Testis (tissue), 2 donors: ENCODE results near the gene WDR88.

Source experiments
- CTCF ChIP-seq, 3 experiments: fragments of 450-650 bp in 2 of 3; fragments of 200-600 bp in 1 of 3; sonication (generic) in 1 of 3; IDR thresholded peaks; one replicate each; pipeline ENCODE4 v1.5.1; 2016 to 2019; ENCODE audit warnings: antibody characterized with exemption in 3 of 3, mild to moderate bottlenecking in 2 of 3, moderate library complexity in 1 of 3
- POLR2A ChIP-seq: fragments of 450-650 bp; IDR thresholded peaks from one replicate; pipeline ENCODE4 v1.6.1; 2017; ENCODE audit warnings: antibody characterized with exemption, mild to moderate bottlenecking, moderate library complexity

GRCh38 chr19:33130433-33130832 lies 1.5 kb upstream of the WDR88 start:
- TF ChIP-seq CTCF (IDR thresholded peaks at IDR 0.05): no peak
- no peak for TF ChIP-seq POLR2A
